Gastrocnemius medialis (tissue), 4 donors: Measurements from ENCODE around the gene OR13H1. TPM values are rescaled to one million over a fixed set of nuclear protein-coding genes. Genes with fewer than 3 reads are reported as not detected.
"Not testable (repeated sequence)": the region's sequence is repeated elsewhere in the genome, so short reads cannot be mapped to it uniquely, and the experiment has no call there.

Experiments
- ATAC-seq, 2 donors: fragments of 150-250 bp; one replicate each; pipeline ENCODE4 v1.9.1; 2016
- DNase-seq, 2 donors: peaks; one replicate each; pipeline ENCODE4 v3.0.0-alpha.2; 2019
- H3K27ac ChIP-seq, 4 donors: fragments of 200-600 bp; sonication (generic); 1 replicate in 1 of 4; 2 replicates in 3 of 4; pipeline ENCODE4 v1.5.1; 2016 to 2018; ENCODE audit warnings: mild to moderate bottlenecking in 2 of 4, moderate library complexity in 1 of 4
- H3K27me3 ChIP-seq, 3 donors: fragments of 200-600 bp; sonication (generic) in 2 of 3; 1 replicate in 1 of 3; 2 replicates in 2 of 3; pipeline versions ENCODE4 v1.5.1 to v1.6.0; 2016 to 2019; ENCODE audit warnings: mild to moderate bottlenecking in 1 of 3, moderate library complexity in 1 of 3
- H3K36me3 ChIP-seq, 2 donors: fragments of 200-600 bp; sonication (generic) in 1 of 2; one replicate each; pipeline ENCODE4 v1.5.1; 2017 to 2018
- H3K4me1 ChIP-seq, 2 donors: fragments of 200-600 bp; sonication (generic) in 1 of 2; one replicate each; pipeline ENCODE4 v1.5.1; 2016 to 2017; ENCODE audit warnings: mild to moderate bottlenecking in 2 of 2
- H3K4me3 ChIP-seq, 4 donors: fragments of 200-600 bp; sonication (generic) in 3 of 4; 1 replicate in 1 of 4; 2 replicates in 3 of 4; pipeline ENCODE4 v1.5.1; 2016 to 2019; ENCODE audit warnings: mild to moderate bottlenecking in 2 of 4
- H3K9me3 ChIP-seq, 3 donors: fragments of 200-600 bp; sonication (generic) in 2 of 3; 1 replicate in 1 of 3; 2 replicates in 2 of 3; pipeline ENCODE4 v1.5.1; 2016 to 2019
- CTCF ChIP-seq, 5 experiments: fragments of 450-650 bp in 3 of 5; fragments of 200-600 bp in 2 of 5; sonication (generic) in 2 of 5; IDR thresholded peaks in 4 of 5; conservative IDR thresholded peaks in 1 of 5; 1 replicate in 4 of 5; 2 replicates in 1 of 5; pipeline ENCODE4 v1.5.1; 2016 to 2019; ENCODE audit warnings: antibody characterized with exemption in 5 of 5, mild to moderate bottlenecking in 3 of 5, moderate library complexity in 3 of 5
- POLR2A ChIP-seq, 2 donors: fragments of 450-650 bp; IDR thresholded peaks; one replicate each; pipeline ENCODE4 v1.6.1; 2017; ENCODE audit warnings: antibody characterized with exemption in 2 of 2, mild to moderate bottlenecking in 2 of 2, moderate library complexity in 2 of 2
- in situ Hi-C, 4 donors: fragments of 200-750 bp; cut with MboI; loops; one replicate each; pipeline versions ENCODE4 v1.15.0 to v1.8.0; 2017; ENCODE audit warnings: low sequenced_read_pairs in 4 of 4
- intact Hi-C: fragments of 100-400 bp; cut with DNase I; formaldehyde crosslinking; loops from one replicate; pipeline ENCODE4 v1.15.1; 2023; ENCODE audit warnings: low total_unique reads
- total RNA-seq, 4 donors: library from RNA; depleted of rRNA; stranded (reverse); fragments of >200 nt; gene quantifications; one replicate each; pipeline versions ENCODE4 v1.1.0 to v1.2.3, GENCODE V29; 2016

Gene OR13H1
- not detected for total RNA-seq

- no peaks in the 10 kb centered on the region for H3K27me3 ChIP-seq
- in situ Hi-C loops (no loop called here), intact Hi-C loops (no loop called here)
- H3K4me1 ChIP-seq = no peaks in the 10 kb centered on the region
- no peak for TF ChIP-seq CTCF (IDR thresholded peaks at IDR 0.05 in 4 of 5, conservative IDR thresholded peaks at IDR 0.05 in 1 of 5)
- TF ChIP-seq POLR2A (IDR thresholded peaks at IDR 0.05) = no peak
- H3K27ac ChIP-seq = no peak within 1 kb of the TSS
- no peaks in the 10 kb centered on the region for H3K9me3 ChIP-seq
- ATAC-seq (no peak), DNase-seq (no peak)
- no peaks in the 10 kb centered on the region for H3K36me3 ChIP-seq
- H3K4me3 ChIP-seq = no peak within 1 kb of the TSS
These were observed at the start of gene OR13H1 for GRCh38 chrX:131543774-131544173. Gene OR13H1, plus strand, starts transcription at chrX:131544074. Its CDS starts 0 bp downstream, at chrX:131544074.

GRCh38 chrX:131501556-131501955 lies 42.3 kb upstream of the OR13H1 start:
- H3K4me3 ChIP-seq, DNase-seq, H3K36me3 ChIP-seq, H3K27ac ChIP-seq, H3K4me1 ChIP-seq, H3K9me3 ChIP-seq, H3K27me3 ChIP-seq, intact Hi-C loops, in situ Hi-C loops, ATAC-seq: not testable (repeated sequence)

GRCh38 chrX:131513159-131513914 lies 30.5 kb upstream of the OR13H1 start:
- Histone ChIP-seq H3K27ac (no peak overlapping the region), H3K4me1 (no peaks in the 10 kb centered on the region), H3K27me3 (no peaks in the 10 kb centered on the region), H3K9me3 (no peaks in the 10 kb centered on the region), H3K36me3 (no peaks in the 10 kb centered on the region), H3K4me3 (no peak overlapping the region)
- DNase-seq = no peak
- in situ Hi-C loops = no loop called here
- intact Hi-C loops = no loop called here
- no peak for ATAC-seq
- TF ChIP-seq POLR2A (IDR thresholded peaks at IDR 0.05) (no peak), CTCF (IDR thresholded peaks at IDR 0.05 in 4 of 5, conservative IDR thresholded peaks at IDR 0.05 in 1 of 5) (no peak)

GRCh38 chrX:131521824-131522223 lies 22.1 kb upstream of the OR13H1 start:
- no peaks in the 10 kb centered on the region for H3K36me3 ChIP-seq
- in situ Hi-C loops = no loop called here

GRCh38 chrX:131544218-131544617 lies 344 bp downstream of the OR13H1 start:
- no peak for DNase-seq
- H3K9me3 ChIP-seq = no peaks in the 10 kb centered on the region
- no peak overlapping the region for H3K27ac ChIP-seq
- TF ChIP-seq CTCF (IDR thresholded peaks at IDR 0.05 in 4 of 5, conservative IDR thresholded peaks at IDR 0.05 in 1 of 5) (no peak), POLR2A (IDR thresholded peaks at IDR 0.05) (no peak)
- H3K27me3 ChIP-seq = no peaks in the 10 kb centered on the region
- no peaks in the 10 kb centered on the region for H3K4me1 ChIP-seq
- no peaks in the 10 kb centered on the region for H3K36me3 ChIP-seq
- H3K4me3 ChIP-seq = no peak overlapping the region
- in situ Hi-C loops = no loop called here
- no peak for ATAC-seq
- intact Hi-C loops = no loop called here

More at GRCh38 chrX:131521824-131522223, 22.1 kb upstream of the OR13H1 start:
- intact Hi-C loops = no loop called here
- Histone ChIP-seq H3K9me3 (no peaks in the 10 kb centered on the region), H3K27ac (no peak overlapping the region), H3K27me3 (no peaks in the 10 kb centered on the region), H3K4me1 (no peaks in the 10 kb centered on the region), H3K4me3 (no peak overlapping the region)
- ATAC-seq (no peak), DNase-seq (no peak)
- no peak for TF ChIP-seq CTCF (IDR thresholded peaks at IDR 0.05 in 4 of 5, conservative IDR thresholded peaks at IDR 0.05 in 1 of 5)
- no peak for TF ChIP-seq POLR2A (IDR thresholded peaks at IDR 0.05)
